AG09309 (cell line): Measurements from ENCODE around the gene SS18L1.

Experiments used
- DNase-seq: peaks from one replicate; pipeline ENCODE4 v3.0.0-alpha.2; 2010; ENCODE audit warnings: low read depth
- H3K4me3 ChIP-seq: 2 replicates; pipeline ENCODE4 v1.5.1; 2011; ENCODE audit warnings: mild to moderate bottlenecking, low read depth, low read length, moderate library complexity; ENCODE audit not compliant: control insufficient read depth
- CTCF ChIP-seq: IDR thresholded peaks from 2 replicates; pipeline ENCODE4 v1.5.1; 2011; ENCODE audit warnings: mild to moderate bottlenecking, low read depth, low read length, inconsistent platforms; ENCODE audit not compliant: insufficient read depth, control insufficient read depth; ENCODE audit errors: missing control alignments

SS18L1 gene

DNA sequence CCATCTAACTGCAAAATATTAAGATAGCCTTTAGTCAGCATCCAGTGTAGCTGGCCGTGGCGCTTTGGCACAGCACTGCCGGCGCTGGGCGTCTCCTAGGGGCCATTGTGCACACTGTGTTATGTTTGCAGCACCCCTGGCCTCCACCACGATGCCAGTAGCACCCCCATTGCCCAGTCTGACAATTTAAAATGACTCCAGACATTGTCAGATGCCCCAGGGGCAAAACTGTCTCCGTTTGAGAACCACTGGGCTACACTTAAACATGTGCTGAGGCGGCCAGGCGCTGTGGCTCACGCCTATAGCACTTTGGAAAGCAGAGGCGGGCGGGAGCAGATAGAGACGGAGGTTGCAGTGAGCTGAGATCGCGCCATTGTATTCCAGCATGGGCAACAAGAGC, 33.3 kb downstream of the SS18L1 start:
- DNase-seq: no peak
- no peak for TF ChIP-seq CTCF
- H3K4me3 ChIP-seq: no peak overlapping the region

DNA sequence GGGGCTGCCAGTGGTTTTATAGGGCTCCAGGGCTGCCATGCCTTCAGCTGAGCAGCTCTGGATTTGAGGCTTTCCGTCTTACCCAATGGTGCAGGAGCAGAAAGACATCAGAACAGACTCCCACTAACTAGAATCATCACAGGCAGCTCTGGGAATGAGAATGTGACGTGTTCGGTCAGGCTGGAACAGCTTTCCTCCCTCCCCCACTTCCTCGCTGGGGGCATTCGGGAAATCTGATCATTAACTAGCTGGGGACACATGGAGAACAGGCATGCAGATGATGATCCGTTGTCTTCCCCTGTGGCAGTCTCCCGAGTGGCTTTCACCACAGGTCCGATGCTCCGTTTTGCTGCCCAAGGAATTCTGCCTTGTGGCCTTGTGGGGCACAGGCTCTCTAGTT, 33.7 kb downstream of the SS18L1 start:
- DNase-seq: no peak
- TF ChIP-seq CTCF: no peak
- no peak overlapping the region for H3K4me3 ChIP-seq

GRCh38 chr20:62178316-62179161, 35.0 kb downstream of the SS18L1 start:
- DNase-seq: no peak
- H3K4me3 ChIP-seq: no peak overlapping the region
- TF ChIP-seq CTCF: no peak

DNA sequence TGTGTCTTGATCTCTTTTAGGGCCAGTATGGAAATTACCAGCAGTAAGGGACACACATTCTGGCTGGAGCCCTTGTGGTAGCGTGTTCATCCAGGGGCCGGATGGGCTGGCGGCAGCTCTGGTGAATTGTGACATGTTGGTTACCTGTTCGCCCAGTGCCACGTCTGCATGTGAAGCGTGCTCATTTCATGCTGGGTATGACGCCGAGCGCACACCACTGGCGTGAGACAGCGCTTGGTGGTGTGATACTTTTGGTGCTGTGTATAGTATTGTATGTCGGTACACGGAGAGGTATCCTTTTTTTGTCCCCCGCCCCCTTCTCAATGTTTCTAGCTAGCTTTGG, 35.6 kb downstream of the SS18L1 start:
- no peak for DNase-seq
- H3K4me3 ChIP-seq: no peak overlapping the region
- no peak for TF ChIP-seq CTCF

DNA sequence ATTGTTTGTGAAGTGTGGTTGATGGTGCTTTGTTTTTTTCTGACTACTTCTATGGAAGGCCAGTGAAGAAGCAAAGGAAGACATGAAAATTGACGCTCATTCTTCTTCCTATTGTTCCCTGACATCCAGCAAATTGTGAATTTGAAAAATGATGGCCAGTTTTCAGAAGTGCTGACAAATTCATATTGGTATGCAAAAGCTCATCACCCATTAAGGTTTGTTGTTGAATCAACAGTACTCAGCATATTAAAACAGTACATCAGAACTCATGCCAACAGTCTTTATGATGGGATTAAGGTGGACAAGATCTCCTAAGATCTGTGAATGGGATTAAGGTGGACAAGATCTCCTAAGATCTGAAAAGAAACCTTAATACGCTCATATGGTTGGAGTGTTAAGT, 38.2 kb downstream of the SS18L1 start:
- no peak for TF ChIP-seq CTCF
- DNase-seq: no peak
- H3K4me3 ChIP-seq: no peak overlapping the region; the same call in 1 of the 2 replicates

DNA sequence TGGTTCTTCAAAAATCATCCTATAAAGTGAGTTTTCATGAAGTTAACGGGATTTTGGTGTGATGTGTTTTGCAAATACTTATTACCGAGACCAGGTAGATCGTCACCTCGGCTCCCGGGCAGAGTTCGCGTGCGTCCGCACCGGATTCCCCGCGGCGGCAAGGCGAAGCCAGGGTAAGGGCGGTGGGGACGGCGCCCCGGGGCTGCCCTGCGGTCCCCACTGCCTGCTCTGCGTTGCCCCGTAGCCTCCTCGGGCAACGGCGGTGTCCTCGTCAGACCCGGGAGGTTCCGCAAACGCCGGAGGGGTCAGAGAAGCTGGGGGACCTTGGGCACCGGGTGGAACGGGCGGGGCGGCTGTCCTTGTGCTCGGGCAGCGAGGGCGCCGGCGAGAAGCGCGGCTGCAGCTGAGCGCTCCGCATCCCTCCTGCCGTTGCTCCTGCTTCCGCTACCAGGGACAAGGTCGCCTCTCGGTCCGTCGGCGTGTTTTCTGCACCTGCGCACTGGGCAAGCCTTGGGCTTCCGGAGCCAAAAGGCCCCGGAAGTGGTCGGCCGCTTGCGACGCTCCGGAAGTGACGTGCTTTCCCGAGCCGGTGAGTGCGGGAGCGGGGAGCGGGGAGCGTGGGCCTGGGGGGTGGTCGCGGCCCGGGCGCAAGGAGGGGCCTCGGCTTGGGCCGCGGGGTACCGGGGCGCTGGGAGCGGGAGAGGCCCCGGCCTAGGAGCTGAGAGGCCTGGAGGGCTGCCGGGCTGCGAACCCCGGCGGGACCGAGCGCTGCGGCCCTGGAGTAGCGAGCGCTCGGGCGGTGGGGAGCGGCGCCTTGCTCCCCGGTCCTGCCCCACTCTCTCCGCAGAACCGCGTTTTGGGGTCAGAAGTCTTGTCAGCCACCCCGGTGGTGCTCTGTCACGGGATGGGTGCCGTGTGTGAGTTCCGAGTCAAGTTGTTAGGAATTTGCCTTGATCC, 39.2 kb downstream of the SS18L1 start, which contains the start of gene MTG2:
TSS of gene MTG2 (plus strand) at position 560 of the 957 bp plus-strand sequence. CDS start 10,393 bp downstream, outside the sequence.
- no peak for TF ChIP-seq CTCF
- peak within 1 kb of the TSS; percentile 84 for H3K4me3 ChIP-seq

More for the DNA sequence above, 39.2 kb downstream of the SS18L1 start, which contains the start of gene MTG2:
- DNase-seq: peak; percentile 76
